ENCODE results near the gene CELSR1.

CELSR1 gene

DNA sequence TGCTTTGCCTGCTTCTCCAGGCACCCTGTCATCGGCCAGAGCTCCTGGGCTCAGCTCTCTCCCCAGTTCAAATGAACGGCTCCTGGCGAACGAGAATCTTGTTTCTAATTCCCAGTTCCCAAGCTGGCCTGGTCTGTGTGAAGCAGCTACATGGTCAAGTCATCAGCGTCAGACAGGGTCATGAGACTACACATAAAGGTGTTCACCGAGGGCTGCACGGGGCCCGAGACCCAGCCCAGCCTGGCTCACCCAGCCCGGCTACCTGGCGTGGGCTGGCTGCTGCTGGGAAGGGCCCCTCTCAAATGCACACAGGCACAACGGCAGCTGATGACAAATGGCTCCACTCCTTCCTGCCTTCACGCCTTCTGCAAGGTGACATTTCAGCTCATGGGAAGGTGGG lies 14.6 kb upstream of the CELSR1 start:
- H3K9me3 ChIP-seq (ENCODE audit: low read length) = peaks cover 5% of the 10 kb centered on the region
- H3K4me3 ChIP-seq (ENCODE audit: low read length) = no peak overlapping the region
- H3K36me3 ChIP-seq (ENCODE audit: insufficient read depth, low read length) = no peaks in the 10 kb centered on the region
- peaks cover 3% of the 10 kb centered on the region for H3K4me1 ChIP-seq (ENCODE audit: insufficient read depth, low read length)
- H2AFZ ChIP-seq (ENCODE audit: low read depth, low read length) = no peak overlapping the region
- peaks cover 4% of the 10 kb centered on the region for H3K27me3 ChIP-seq (ENCODE audit: insufficient read depth, low read length)

GRCh38 chr22:46551321-46551720 lies 13.9 kb upstream of the CELSR1 start:
- peaks cover 8% of the 10 kb centered on the region for H3K4me1 ChIP-seq (ENCODE audit: insufficient read depth, low read length)
- H3K9me3 ChIP-seq (ENCODE audit: low read length) = peaks cover 4% of the 10 kb centered on the region
- H3K27me3 ChIP-seq (ENCODE audit: insufficient read depth, low read length) = peaks cover 4% of the 10 kb centered on the region
- no peak overlapping the region for H3K4me3 ChIP-seq (ENCODE audit: low read length)
- no peak overlapping the region for H2AFZ ChIP-seq (ENCODE audit: low read depth, low read length)
- H3K36me3 ChIP-seq (ENCODE audit: insufficient read depth, low read length) = no peaks in the 10 kb centered on the region

DNA sequence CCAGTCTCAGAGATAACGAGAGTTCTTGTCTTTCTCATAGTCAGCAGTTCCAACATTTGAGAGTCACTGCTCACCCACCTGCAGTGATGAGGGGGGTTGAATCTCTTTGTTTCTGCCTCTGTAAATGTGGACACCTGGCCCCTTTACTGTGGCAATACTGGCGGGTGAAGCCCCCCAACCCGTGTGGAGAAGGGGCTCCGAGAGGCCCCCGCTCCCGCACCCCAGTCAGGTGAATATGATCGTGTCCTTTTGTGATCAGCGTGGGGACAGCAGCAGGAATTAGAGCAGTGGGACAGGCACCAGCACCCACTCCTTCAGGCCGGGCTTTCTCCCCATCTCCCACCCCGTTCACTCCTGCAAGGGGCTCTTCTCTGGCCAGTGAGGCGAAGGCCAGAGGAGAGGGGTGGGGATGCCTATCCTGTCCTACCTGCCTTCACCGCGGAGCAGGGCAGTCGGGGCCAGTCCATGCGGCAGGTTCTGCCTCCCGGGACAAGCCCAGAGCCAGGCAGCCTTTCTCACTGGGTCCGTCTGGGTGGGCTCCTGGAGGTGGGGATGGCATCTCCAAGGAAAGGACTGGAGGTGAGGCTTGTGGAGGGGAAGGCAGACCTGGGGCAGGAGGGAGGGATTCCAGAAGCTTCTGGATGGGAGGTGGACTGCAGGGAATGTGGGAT lies 12.7 kb upstream of the CELSR1 start:
- H3K36me3 ChIP-seq (ENCODE audit: insufficient read depth, low read length) = no peaks in the 10 kb centered on the region
- peaks cover 4% of the 10 kb centered on the region for H3K9me3 ChIP-seq (ENCODE audit: low read length)
- H2AFZ ChIP-seq (ENCODE audit: low read depth, low read length) = no peak overlapping the region
- peaks cover 4% of the 10 kb centered on the region for H3K27me3 ChIP-seq (ENCODE audit: insufficient read depth, low read length)
- no peak overlapping the region for H3K4me3 ChIP-seq (ENCODE audit: low read length)
- peaks cover 8% of the 10 kb centered on the region for H3K4me1 ChIP-seq (ENCODE audit: insufficient read depth, low read length)

DNA sequence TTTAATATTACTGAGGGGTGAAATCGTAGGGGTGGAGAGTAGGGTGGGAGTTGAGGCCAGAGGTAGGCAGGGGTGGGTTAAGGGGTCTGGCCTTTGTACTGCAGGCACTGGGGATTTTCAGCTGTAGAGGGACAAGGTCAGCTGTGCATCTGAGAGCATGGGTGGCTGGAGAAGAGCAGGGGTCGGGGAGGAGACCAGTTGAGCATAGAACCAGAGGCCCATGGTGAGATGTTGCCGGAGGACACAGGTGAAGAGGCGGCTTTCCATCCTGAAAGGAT lies 12.1 kb upstream of the CELSR1 start:
- peaks cover 4% of the 10 kb centered on the region for H3K9me3 ChIP-seq (ENCODE audit: low read length)
- no peak overlapping the region for H2AFZ ChIP-seq (ENCODE audit: low read depth, low read length)
- H3K27me3 ChIP-seq (ENCODE audit: insufficient read depth, low read length) = peaks cover 4% of the 10 kb centered on the region
- no peak overlapping the region for H3K4me3 ChIP-seq (ENCODE audit: low read length)
- H3K36me3 ChIP-seq (ENCODE audit: insufficient read depth, low read length) = no peaks in the 10 kb centered on the region
- H3K4me1 ChIP-seq (ENCODE audit: insufficient read depth, low read length) = peaks cover 8% of the 10 kb centered on the region

DNA sequence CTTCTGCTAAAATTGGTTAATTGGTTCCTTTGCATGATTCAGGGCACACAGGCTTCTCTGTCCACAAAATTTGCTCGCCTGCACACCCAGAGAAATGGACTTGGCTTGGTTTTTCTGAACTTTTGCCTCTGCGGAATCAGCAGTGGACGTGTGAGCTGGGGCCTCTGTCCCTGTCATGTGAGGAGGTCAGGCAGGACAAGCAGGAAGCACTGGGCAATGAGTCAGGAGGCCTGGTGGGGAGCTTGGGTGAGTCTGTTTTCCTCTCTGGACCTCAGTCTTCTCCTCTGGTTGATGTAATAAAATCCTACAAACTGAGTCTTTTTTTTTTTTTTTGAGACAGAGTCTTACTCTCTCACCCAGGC lies 10.4 kb upstream of the CELSR1 start:
- no peak overlapping the region for H3K4me3 ChIP-seq (ENCODE audit: low read length)
- H3K4me1 ChIP-seq (ENCODE audit: insufficient read depth, low read length) = peaks cover 8% of the 10 kb centered on the region
- no peaks in the 10 kb centered on the region for H3K36me3 ChIP-seq (ENCODE audit: insufficient read depth, low read length)
- peaks cover 4% of the 10 kb centered on the region for H3K27me3 ChIP-seq (ENCODE audit: insufficient read depth, low read length)
- no peak overlapping the region for H2AFZ ChIP-seq (ENCODE audit: low read depth, low read length)
- no peaks in the 10 kb centered on the region for H3K9me3 ChIP-seq (ENCODE audit: low read length)

GRCh38 chr22:46547179-46547882 lies 9.9 kb upstream of the CELSR1 start:
- Histone ChIP-seq H3K4me3 (ENCODE audit: low read length) (no peak overlapping the region), H3K9me3 (ENCODE audit: low read length) (no peaks in the 10 kb centered on the region), H3K27me3 (ENCODE audit: insufficient read depth, low read length) (peaks cover 4% of the 10 kb centered on the region), H3K36me3 (ENCODE audit: insufficient read depth, low read length) (no peaks in the 10 kb centered on the region), H3K4me1 (ENCODE audit: insufficient read depth, low read length) (peaks cover 8% of the 10 kb centered on the region), H2AFZ (ENCODE audit: low read depth, low read length) (no peak overlapping the region)

GRCh38 chr22:46546466-46547178 lies 9.2 kb upstream of the CELSR1 start:
- Histone ChIP-seq H3K4me3 (ENCODE audit: low read length) (no peak overlapping the region), H3K9me3 (ENCODE audit: low read length) (no peaks in the 10 kb centered on the region), H3K4me1 (ENCODE audit: insufficient read depth, low read length) (peaks cover 11% of the 10 kb centered on the region), H2AFZ (ENCODE audit: low read depth, low read length) (no peak overlapping the region), H3K36me3 (ENCODE audit: insufficient read depth, low read length) (no peaks in the 10 kb centered on the region), H3K27me3 (ENCODE audit: insufficient read depth, low read length) (peaks cover 4% of the 10 kb centered on the region)

- H3K9me3 ChIP-seq (ENCODE audit: low read length) = no peaks in the 10 kb centered on the region
- peaks cover 11% of the 10 kb centered on the region for H3K4me1 ChIP-seq (ENCODE audit: insufficient read depth, low read length)
- no peak overlapping the region for H2AFZ ChIP-seq (ENCODE audit: low read depth, low read length)
- no peak overlapping the region for H3K4me3 ChIP-seq (ENCODE audit: low read length)
- no peaks in the 10 kb centered on the region for H3K36me3 ChIP-seq (ENCODE audit: insufficient read depth, low read length)
- H3K27me3 ChIP-seq (ENCODE audit: insufficient read depth, low read length) = peaks cover 4% of the 10 kb centered on the region
Measured at GRCh38 chr22:46545086-46545792, 7.8 kb upstream of the CELSR1 start.

- Histone ChIP-seq H2AFZ (ENCODE audit: low read depth, low read length) (no peak overlapping the region), H3K27me3 (ENCODE audit: insufficient read depth, low read length) (peaks cover 2% of the 10 kb centered on the region), H3K9me3 (ENCODE audit: low read length) (no peaks in the 10 kb centered on the region), H3K36me3 (ENCODE audit: insufficient read depth, low read length) (no peaks in the 10 kb centered on the region), H3K4me3 (ENCODE audit: low read length) (no peak overlapping the region), H3K4me1 (ENCODE audit: insufficient read depth, low read length) (peaks cover 11% of the 10 kb centered on the region)
Measured at GRCh38 chr22:46542011-46542985, 4.9 kb upstream of the CELSR1 start.

DNA sequence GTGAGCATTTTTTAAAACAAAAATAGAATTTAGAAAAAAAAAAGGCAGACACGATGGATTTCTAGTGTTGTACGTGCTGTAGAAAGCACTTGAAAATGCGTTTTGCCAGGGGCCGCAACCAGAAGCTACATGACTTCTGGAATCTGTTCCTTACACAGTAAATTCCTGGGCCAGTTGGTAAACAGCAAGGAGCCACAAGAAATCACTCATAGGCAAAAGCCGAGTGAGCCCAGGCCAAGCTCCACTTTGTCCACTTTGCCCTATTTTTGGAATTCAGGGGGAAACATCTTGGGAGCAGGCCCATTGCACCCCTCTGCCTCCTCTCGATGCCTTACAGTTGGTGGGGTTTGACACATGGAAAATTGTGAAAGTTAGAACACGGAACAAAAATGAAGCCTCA lies 4.1 kb upstream of the CELSR1 start:
- Histone ChIP-seq H2AFZ (ENCODE audit: low read depth, low read length) (no peak overlapping the region), H3K36me3 (ENCODE audit: insufficient read depth, low read length) (no peaks in the 10 kb centered on the region), H3K4me3 (ENCODE audit: low read length) (no peak overlapping the region), H3K27me3 (ENCODE audit: insufficient read depth, low read length) (no peaks in the 10 kb centered on the region), H3K4me1 (ENCODE audit: insufficient read depth, low read length) (peaks cover 3% of the 10 kb centered on the region), H3K9me3 (ENCODE audit: low read length) (no peaks in the 10 kb centered on the region)

DNA sequence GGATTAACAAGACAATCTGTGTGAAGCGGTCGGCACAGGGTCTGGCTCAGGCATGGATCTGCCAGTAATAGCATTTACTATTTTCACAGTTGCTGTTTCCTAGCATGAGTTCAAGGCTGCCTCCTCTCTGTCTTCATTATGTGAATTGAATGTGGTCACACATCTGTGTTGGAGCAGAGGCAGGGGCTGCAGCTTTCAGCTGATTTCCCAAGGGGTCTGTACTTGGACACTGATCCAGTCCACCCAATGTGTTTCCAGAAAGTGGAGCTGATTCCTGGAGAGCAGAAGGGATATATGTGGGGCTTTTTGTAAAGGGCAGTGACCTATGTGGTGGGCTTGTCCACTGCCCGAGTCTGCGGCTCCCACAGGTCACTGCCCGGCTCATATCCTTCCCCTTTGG lies 3.5 kb upstream of the CELSR1 start:
- Histone ChIP-seq H3K9me3 (ENCODE audit: low read length) (peaks cover 4% of the 10 kb centered on the region), H3K36me3 (ENCODE audit: insufficient read depth, low read length) (no peaks in the 10 kb centered on the region), H3K27me3 (ENCODE audit: insufficient read depth, low read length) (no peaks in the 10 kb centered on the region), H3K4me1 (ENCODE audit: insufficient read depth, low read length) (peaks cover 3% of the 10 kb centered on the region), H3K4me3 (ENCODE audit: low read length) (no peak overlapping the region), H2AFZ (ENCODE audit: low read depth, low read length) (no peak overlapping the region)

GRCh38 chr22:46539169-46539568 lies 1.7 kb upstream of the CELSR1 start:
- H3K9me3 ChIP-seq (ENCODE audit: low read length) = peaks cover 21% of the 10 kb centered on the region
- peaks cover 3% of the 10 kb centered on the region for H3K4me1 ChIP-seq (ENCODE audit: insufficient read depth, low read length)
- H3K27me3 ChIP-seq (ENCODE audit: insufficient read depth, low read length) = no peaks in the 10 kb centered on the region
- H2AFZ ChIP-seq (ENCODE audit: low read depth, low read length) = no peak overlapping the region
- no peak overlapping the region for H3K4me3 ChIP-seq (ENCODE audit: low read length)
- peaks cover 7% of the 10 kb centered on the region for H3K36me3 ChIP-seq (ENCODE audit: insufficient read depth, low read length)

Measured in neuron (in vitro differentiated cells).